Endothelial cell of umbilical vein (primary cell): Measurements from ENCODE around the gene SINHCAF. TPM values are rescaled to one million over a fixed set of nuclear protein-coding genes. Genes with fewer than 3 reads are reported as not detected.
"Not testable (repeated sequence)": the region's sequence is repeated elsewhere in the genome, so short reads cannot be mapped to it uniquely, and the experiment has no call there.

Experiments
- BruUV-seq: library from RNA; stranded (reverse); fragments of 400-500 nt; replicated peaks from 2 replicates; lab custom pipeline; 2021; lab: Mats Ljungman, UMichigan
- CTCF ChIA-PET: fragments of 300-600, 350-600 bp; sonication (Branson Sonifier 250); formaldehyde crosslinking; loops from one replicate; lab custom pipeline; 2021; ENCODE audit warnings: antibody characterized with exemption, inconsistent platforms; lab: Charles Lee
- POLR2A ChIA-PET: fragments of 300-600, 350-600 bp; sonication (Branson Sonifier 250); formaldehyde crosslinking; loops from one replicate; lab custom pipeline; 2021; ENCODE audit warnings: antibody characterized with exemption, inconsistent platforms; lab: Charles Lee
- DNase-seq: peaks from one replicate; pipeline ENCODE4 v3.0.0-alpha.2; 2011; ENCODE audit warnings: low read depth, low spot score
- FAIRE-seq: peaks from 2 replicates; lab custom pipeline; 2011; peaks lifted over from hg19 to GRCh38; lab: Jason Lieb, UNC
- H2AFZ ChIP-seq: 2 replicates; pipeline ENCODE4 v1.6.0; 2012; ENCODE audit warnings: low read depth, low read length, control low read depth, inconsistent platforms
- H3K27ac ChIP-seq: 2 replicates; pipeline ENCODE4 v1.5.1; 2011; ENCODE audit warnings: low read depth, mild to moderate bottlenecking, control low read depth, low read length, moderate library complexity; ENCODE audit not compliant: insufficient read depth
- H3K27me3 ChIP-seq, 2 experiments: 2 replicates each; pipeline versions ENCODE4 v1.6.0 to v1.6.1; 2011; ENCODE audit warnings: low read length in 2 of 2, mixed read lengths in 1 of 2; ENCODE audit not compliant: control insufficient read depth in 2 of 2, insufficient read depth in 2 of 2
- H3K36me3 ChIP-seq, 2 experiments: 2 replicates in 1 of 2; 3 replicates in 1 of 2; pipeline ENCODE4 v1.5.1; 2011; ENCODE audit warnings: low read length in 2 of 2, mild to moderate bottlenecking in 1 of 2, moderate library complexity in 1 of 2; ENCODE audit not compliant: control insufficient read depth in 2 of 2, insufficient read depth in 2 of 2; ENCODE audit errors: extremely low read depth in 1 of 2
- H3K4me1 ChIP-seq: 3 replicates; pipeline ENCODE4 v1.5.1; 2011; ENCODE audit warnings: mild to moderate bottlenecking, low read length; ENCODE audit not compliant: control insufficient read depth, insufficient read depth; ENCODE audit errors: extremely low read depth
- H3K4me2 ChIP-seq: 2 replicates; pipeline ENCODE4 v1.6.1; 2011; ENCODE audit warnings: low read length, control low read depth, mixed read lengths; ENCODE audit not compliant: insufficient read depth
- H3K4me3 ChIP-seq, 3 experiments: fragments of 200-600 bp in 1 of 3; sonication (generic), shearing (Covaris generic) in 1 of 3; replicated peaks in 1 of 3; 2 replicates each; pipeline ENCODE4 v1.5.1; 2011 to 2016; ENCODE audit warnings: control low read depth in 3 of 3, low read length in 3 of 3, mild to moderate bottlenecking in 2 of 3, inconsistent platforms in 1 of 3, low read depth in 1 of 3, moderate library complexity in 1 of 3; ENCODE audit not compliant: insufficient read depth in 1 of 3
- H3K79me2 ChIP-seq: 2 replicates; pipeline ENCODE4 v1.6.0; 2012; ENCODE audit warnings: low read length, inconsistent platforms; ENCODE audit not compliant: control insufficient read depth, insufficient read depth
- H3K9ac ChIP-seq: replicated peaks from 2 replicates; pipeline ENCODE3; 2011; ENCODE audit warnings: low read length, control low read depth; ENCODE audit not compliant: insufficient read depth; ENCODE audit errors: extremely low read depth
- H3K9me1 ChIP-seq: replicated peaks from 3 replicates; pipeline ENCODE4 v1.6.0; 2011; ENCODE audit warnings: mild to moderate bottlenecking, low read length; ENCODE audit not compliant: control insufficient read depth, insufficient read depth; ENCODE audit errors: extremely low read depth
- H3K9me3 ChIP-seq: replicated peaks from 2 replicates; pipeline ENCODE4 v1.5.1; 2012; ENCODE audit warnings: low read length, inconsistent platforms; ENCODE audit not compliant: control insufficient read depth, insufficient read depth
- H4K20me1 ChIP-seq: replicated peaks from 2 replicates; pipeline ENCODE3; 2011; ENCODE audit warnings: mild to moderate bottlenecking, low read length; ENCODE audit not compliant: control insufficient read depth, insufficient read depth; ENCODE audit errors: extremely low read depth
- CTCF ChIP-seq, 2 donors: IDR thresholded peaks; 1 replicate in 1 of 2; 2 replicates in 1 of 2; pipeline ENCODE4 v1.5.1; 2011; ENCODE audit warnings: low read length in 2 of 2, mild to moderate bottlenecking in 2 of 2, moderate library complexity in 2 of 2, control low read depth in 1 of 2, inconsistent platforms in 1 of 2, low read depth in 1 of 2; ENCODE audit not compliant: insufficient read depth in 1 of 2; ENCODE audit errors: extremely low read depth in 1 of 2
- EZH2 ChIP-seq: IDR thresholded peaks from 2 replicates; pipeline ENCODE4 v1.6.1; 2012; ENCODE audit warnings: borderline replicate concordance, low read depth, mild to moderate bottlenecking, moderate library complexity, low read length, inconsistent platforms; ENCODE audit not compliant: severe bottlenecking
- FOS ChIP-seq: IDR thresholded peaks from 2 replicates; pipeline ENCODE4 v1.6.1; 2011; ENCODE audit warnings: mild to moderate bottlenecking, low read length, moderate library complexity, borderline replicate concordance; ENCODE audit not compliant: insufficient read depth
- GATA2 ChIP-seq: IDR thresholded peaks from 2 replicates; pipeline ENCODE4 v1.7.0; 2011; ENCODE audit warnings: low read depth, mild to moderate bottlenecking, moderate library complexity, mixed read lengths, low read length; ENCODE audit not compliant: insufficient read length, insufficient read depth
- JUN ChIP-seq: IDR thresholded peaks from 2 replicates; pipeline ENCODE4 v1.6.1; 2011; ENCODE audit warnings: borderline replicate concordance, low read depth; ENCODE audit not compliant: insufficient read length, insufficient read depth
- MAX ChIP-seq: IDR thresholded peaks from 2 replicates; pipeline ENCODE4 v1.6.1; 2011; ENCODE audit not compliant: insufficient read depth, insufficient read length
- MYC ChIP-seq: IDR thresholded peaks from one replicate; pipeline ENCODE4 v1.6.1; 2011; ENCODE audit warnings: mild to moderate bottlenecking, low read depth, low read length
- POLR2A ChIP-seq: IDR thresholded peaks from 2 replicates; pipeline ENCODE4 v1.6.1; 2012; ENCODE audit warnings: low read depth, mild to moderate bottlenecking, control low read depth, low read length
- POLR2AphosphoS5 ChIP-seq: IDR thresholded peaks from 2 replicates; pipeline ENCODE4 v1.6.1; 2012; ENCODE audit warnings: low read depth, mild to moderate bottlenecking, control low read depth, low read length, moderate library complexity; ENCODE audit not compliant: insufficient read depth
- dilution Hi-C: fragments of 300-500 bp; cut with MboI; formaldehyde crosslinking; loops from one replicate; pipeline ENCODE4 v1.15.0; 2019; ENCODE audit warnings: low sequenced_read_pairs; ENCODE audit not compliant: extremely low pct_ligation_motif_present
- intact Hi-C: fragments of 100-400 bp; cut with micrococcal nuclease; formaldehyde crosslinking; loops from one replicate; pipeline ENCODE4 v1.10.0; 2022
- polyA plus RNA-seq, 4 experiments: library from polyadenylated mRNA; depleted of rRNA in 3 of 4; stranded (reverse) in 3 of 4; unstranded in 1 of 4; fragments of >200 nt; gene quantifications; 2 replicates each; pipeline versions ENCODE4 v1.2.1 to v1.2.3, GENCODE V29; 2011 to 2012; ENCODE audit warnings: missing spikeins in 1 of 4
- total RNA-seq: library from RNA; stranded (reverse); gene quantifications from 2 replicates; pipeline ENCODE4 v1.2.3, GENCODE V29; 2021

The SINHCAF gene
- total and polyA plus RNA-seq, 2 donors (not counting 3 experiments of a cell fraction or from before 2014, with no cell fraction given), result 19.3 to 83.4 TPM

DNA sequence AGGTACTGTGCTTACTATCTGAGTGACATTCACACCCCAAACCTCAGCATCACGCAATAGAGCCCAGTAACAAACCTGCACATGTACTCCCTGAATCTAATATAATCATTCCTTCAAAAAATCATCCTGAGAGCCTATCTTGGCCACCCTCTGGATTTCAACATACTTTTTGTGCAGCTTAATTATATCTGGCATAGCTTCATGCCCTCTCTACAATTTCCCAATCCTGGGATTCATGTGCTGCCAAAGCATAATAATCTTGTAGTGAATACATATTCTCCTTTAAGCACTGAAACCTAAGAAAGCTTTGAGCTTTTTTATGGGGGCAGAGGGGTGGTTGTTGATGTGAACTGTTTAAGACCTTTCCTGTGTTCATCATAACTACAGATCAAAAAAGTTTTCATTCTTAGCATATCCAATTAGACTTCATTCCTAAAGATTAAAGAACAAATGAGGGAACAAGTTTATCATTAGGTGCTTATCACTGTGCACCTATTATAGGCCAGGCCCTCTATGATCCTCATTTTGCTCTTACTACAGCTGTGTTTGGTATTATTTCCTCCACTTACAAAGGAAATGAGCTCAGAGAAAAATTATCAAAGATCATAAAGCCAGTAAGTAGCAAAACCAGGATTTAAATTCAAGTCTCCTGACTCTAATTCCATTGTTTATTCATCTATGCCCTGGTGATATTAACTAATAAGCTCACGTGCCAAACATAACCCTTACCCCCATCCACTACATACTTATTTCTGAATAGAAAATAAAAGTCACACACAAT, 51.2 kb downstream of the SINHCAF start:
- DNase-seq, result peak; percentile 51
- Histone ChIP-seq H3K36me3 (peaks cover 3 to 4% of the 10 kb centered on the region in 2 experiments), H3K9ac (no peak overlapping the region), H3K27me3 (no peaks in the 10 kb centered on the region), H2AFZ (no peak overlapping the region), H4K20me1 (peaks cover 2% of the 10 kb centered on the region), H3K4me3 (no peak overlapping the region), H3K4me1 (no peaks in the 10 kb centered on the region), H3K9me3 (no peaks in the 10 kb centered on the region), H3K79me2 (no peaks in the 10 kb centered on the region), H3K4me2 (no peak overlapping the region), H3K27ac (no peak overlapping the region), H3K9me1 (no peaks in the 10 kb centered on the region)
- no TSS peak for BruUV-seq
- POLR2A ChIA-PET, result no interaction called here
- intact Hi-C loops (no loop called here), dilution Hi-C loops (no loop called here)
- TF ChIP-seq CTCF (IDR thresholded peaks at IDR 0.05; ENCODE audit: extremely low read depth in 1 of 2, insufficient read depth in 1 of 2, low read depth in 1 of 2, low read length in 2 of 2) (no peak), GATA2 (no peak), MAX (no peak), POLR2AphosphoS5 (no peak), MYC (no peak), EZH2 (no peak), JUN (no peak), FOS (no peak), POLR2A (no peak)
- peak; percentile 46 for FAIRE-seq
- CTCF ChIA-PET, result interaction anchor here (0.8 to 1.3 kb wide), 2 partner anchors 10 to 16 kb away, joined by 3 read pairs; no protein-coding TSS in a partner anchor

- H3K79me2 ChIP-seq, FAIRE-seq, H3K4me1 ChIP-seq, DNase-seq, H3K4me2 ChIP-seq, BruUV-seq, H2AFZ ChIP-seq, H3K27ac ChIP-seq, H3K9ac ChIP-seq, H3K9me3 ChIP-seq, dilution Hi-C loops, POLR2A ChIA-PET, H3K27me3 ChIP-seq, H3K36me3 ChIP-seq, H4K20me1 ChIP-seq, H3K4me3 ChIP-seq, H3K9me1 ChIP-seq: not testable (repeated sequence)
- intact Hi-C loops, result loop anchor here (2.0 kb wide), 1 partner anchor 427 kb away; no protein-coding TSS in a partner anchor
- CTCF ChIA-PET, result interaction anchor here (3.1 kb wide), 1 partner anchor 426 kb away, joined by 52 read pairs; no protein-coding TSS in a partner anchor
Measured at GRCh38 chr12:31273794-31274193, 52.2 kb downstream of the SINHCAF start.
